ENCODE results near the gene SDK1.

DNA sequence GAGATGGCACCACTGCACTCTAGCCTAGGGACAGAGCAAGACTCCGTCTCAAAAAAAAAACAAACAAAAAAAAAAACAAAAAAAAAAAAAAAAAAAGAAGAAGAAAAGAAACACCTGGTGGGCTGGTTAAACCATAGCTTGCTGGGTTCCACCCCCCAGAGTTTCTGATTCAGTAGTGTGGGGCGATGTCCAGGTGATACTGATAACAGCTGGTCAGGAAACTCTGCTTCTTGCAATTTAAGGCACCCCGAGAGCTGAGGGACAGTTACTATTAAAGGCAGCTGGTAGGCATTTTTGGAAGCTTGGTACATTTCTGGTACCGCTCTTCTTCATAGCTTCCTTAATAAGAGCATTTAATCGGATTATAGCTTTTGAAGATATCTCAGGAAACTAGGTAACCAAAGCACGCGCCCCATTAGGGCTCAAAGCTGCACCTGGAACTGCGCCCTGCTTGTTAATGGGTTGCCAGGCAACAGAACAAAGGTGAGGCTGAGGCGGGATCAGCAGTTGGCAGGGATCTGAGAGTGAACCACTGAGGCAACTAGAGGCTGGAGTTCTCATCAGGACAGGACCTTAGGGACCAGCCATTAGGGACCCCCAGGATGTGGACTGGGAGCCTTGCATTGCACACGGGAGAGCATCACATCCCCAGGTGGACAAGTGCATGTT lies 6.5 kb upstream of the SDK1 start:
- TF ChIP-seq POLR2A (IDR thresholded peaks at IDR 0.05), result no peak
- TF ChIP-seq, protein P1, sequence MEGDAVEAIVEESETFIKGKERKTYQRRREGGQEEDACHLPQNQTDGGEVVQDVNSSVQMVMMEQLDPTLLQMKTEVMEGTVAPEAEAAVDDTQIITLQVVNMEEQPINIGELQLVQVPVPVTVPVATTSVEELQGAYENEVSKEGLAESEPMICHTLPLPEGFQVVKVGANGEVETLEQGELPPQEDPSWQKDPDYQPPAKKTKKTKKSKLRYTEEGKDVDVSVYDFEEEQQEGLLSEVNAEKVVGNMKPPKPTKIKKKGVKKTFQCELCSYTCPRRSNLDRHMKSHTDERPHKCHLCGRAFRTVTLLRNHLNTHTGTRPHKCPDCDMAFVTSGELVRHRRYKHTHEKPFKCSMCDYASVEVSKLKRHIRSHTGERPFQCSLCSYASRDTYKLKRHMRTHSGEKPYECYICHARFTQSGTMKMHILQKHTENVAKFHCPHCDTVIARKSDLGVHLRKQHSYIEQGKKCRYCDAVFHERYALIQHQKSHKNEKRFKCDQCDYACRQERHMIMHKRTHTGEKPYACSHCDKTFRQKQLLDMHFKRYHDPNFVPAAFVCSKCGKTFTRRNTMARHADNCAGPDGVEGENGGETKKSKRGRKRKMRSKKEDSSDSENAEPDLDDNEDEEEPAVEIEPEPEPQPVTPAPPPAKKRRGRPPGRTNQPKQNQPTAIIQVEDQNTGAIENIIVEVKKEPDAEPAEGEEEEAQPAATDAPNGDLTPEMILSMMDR (IDR thresholded peaks at IDR 0.05), result no peak
